Spleen (tissue), 7 donors: ENCODE data around the gene SLCO4A1.

Experiments used
- POLR2A ChIP-seq, 3 donors: fragments of 450-650 bp; IDR thresholded peaks; one replicate each; pipeline ENCODE4 v1.5.1; 2017; ENCODE audit warnings: antibody characterized with exemption in 3 of 3, mild to moderate bottlenecking in 1 of 3
- TF ChIP-seq, protein P1 (sequence below), 11 experiments: fragments of 200-600 bp in 7 of 11; fragments of 450-650 bp in 4 of 11; sonication (generic) in 4 of 11; IDR thresholded peaks in 8 of 11; conservative IDR thresholded peaks in 3 of 11; 1 replicate in 7 of 11; 2 replicates in 4 of 11; pipeline versions ENCODE4 v1.4.0 to v1.8.0; 2016 to 2021; ENCODE audit warnings: antibody characterized with exemption in 11 of 11, inconsistent platforms in 4 of 11, mild to moderate bottlenecking in 1 of 11
- donor health status: DM: no; HTN: no; CAD: no; lungs with moderate emphysema.
- donor health status: DM: no; HTN: no; CAD: no.
- donor health status: DM: no; HTN: no; CAD: no.

DNA sequence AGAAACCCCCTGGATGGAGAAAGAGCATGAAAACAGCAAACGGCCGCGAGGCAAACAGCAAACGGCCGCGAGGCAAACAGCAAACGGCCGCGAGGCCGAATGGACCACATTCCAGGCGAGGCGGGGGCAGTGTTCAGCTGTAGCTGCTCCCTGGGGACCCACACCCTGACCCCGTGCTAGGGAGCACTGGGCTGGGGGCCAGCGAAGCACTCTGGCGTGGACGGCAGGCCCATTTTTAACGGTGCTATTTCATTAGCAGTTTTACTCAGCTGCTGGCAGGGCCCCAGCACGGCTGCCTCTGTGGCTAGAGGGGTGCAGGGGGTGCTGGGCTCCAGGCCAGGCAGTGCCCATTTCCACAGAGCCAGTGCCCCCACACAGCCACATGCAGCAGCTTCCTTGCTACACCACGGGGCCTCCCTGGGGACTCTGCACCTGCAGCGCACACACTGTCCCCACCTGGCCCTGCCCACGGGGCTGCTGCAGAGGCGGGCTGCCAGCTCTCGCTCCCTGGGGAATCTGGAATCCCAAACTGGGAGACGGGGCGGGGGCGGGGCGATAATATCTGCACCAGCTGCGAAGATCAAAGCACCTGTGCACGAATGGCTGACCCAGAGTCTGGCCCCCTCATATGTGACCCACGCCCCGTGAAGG, 35.6 kb upstream of the SLCO4A1 start:
- TF ChIP-seq, protein P1, sequence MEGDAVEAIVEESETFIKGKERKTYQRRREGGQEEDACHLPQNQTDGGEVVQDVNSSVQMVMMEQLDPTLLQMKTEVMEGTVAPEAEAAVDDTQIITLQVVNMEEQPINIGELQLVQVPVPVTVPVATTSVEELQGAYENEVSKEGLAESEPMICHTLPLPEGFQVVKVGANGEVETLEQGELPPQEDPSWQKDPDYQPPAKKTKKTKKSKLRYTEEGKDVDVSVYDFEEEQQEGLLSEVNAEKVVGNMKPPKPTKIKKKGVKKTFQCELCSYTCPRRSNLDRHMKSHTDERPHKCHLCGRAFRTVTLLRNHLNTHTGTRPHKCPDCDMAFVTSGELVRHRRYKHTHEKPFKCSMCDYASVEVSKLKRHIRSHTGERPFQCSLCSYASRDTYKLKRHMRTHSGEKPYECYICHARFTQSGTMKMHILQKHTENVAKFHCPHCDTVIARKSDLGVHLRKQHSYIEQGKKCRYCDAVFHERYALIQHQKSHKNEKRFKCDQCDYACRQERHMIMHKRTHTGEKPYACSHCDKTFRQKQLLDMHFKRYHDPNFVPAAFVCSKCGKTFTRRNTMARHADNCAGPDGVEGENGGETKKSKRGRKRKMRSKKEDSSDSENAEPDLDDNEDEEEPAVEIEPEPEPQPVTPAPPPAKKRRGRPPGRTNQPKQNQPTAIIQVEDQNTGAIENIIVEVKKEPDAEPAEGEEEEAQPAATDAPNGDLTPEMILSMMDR (IDR thresholded peaks at IDR 0.05 in 8 of 11, conservative IDR thresholded peaks at IDR 0.05 in 3 of 11): no peak
- TF ChIP-seq POLR2A (IDR thresholded peaks at IDR 0.05): no peak
